Muscle layer of colon (tissue), 2 donors: ENCODE results near the gene BUD31.

Source experiments
- H3K27ac ChIP-seq: one replicate; pipeline ENCODE4 v1.7.0; 2013; ENCODE audit warnings: low read depth, mild to moderate bottlenecking, low read length, moderate library complexity
- H3K27me3 ChIP-seq, 2 donors: one replicate each; pipeline ENCODE4 v1.7.0; 2013; ENCODE audit warnings: low read length in 2 of 2, mild to moderate bottlenecking in 2 of 2; ENCODE audit not compliant: insufficient read depth in 2 of 2, control insufficient read depth in 1 of 2
- H3K36me3 ChIP-seq: one replicate; pipeline ENCODE4 v1.7.0; 2013; ENCODE audit warnings: mild to moderate bottlenecking, low read length; ENCODE audit not compliant: insufficient read depth
- H3K4me1 ChIP-seq: one replicate; pipeline ENCODE4 v1.7.0; 2013; ENCODE audit warnings: mild to moderate bottlenecking, low read length; ENCODE audit not compliant: insufficient read depth
- H3K4me3 ChIP-seq, 2 donors: one replicate each; pipeline ENCODE4 v1.7.0; 2013; ENCODE audit warnings: low read length in 2 of 2, low read depth in 1 of 2, mild to moderate bottlenecking in 1 of 2, moderate library complexity in 1 of 2
- H3K9ac ChIP-seq: one replicate; pipeline ENCODE4 v1.7.0; 2013; ENCODE audit warnings: low read length
- H3K9me3 ChIP-seq: one replicate; pipeline ENCODE4 v1.7.0; 2013; ENCODE audit warnings: mild to moderate bottlenecking, low read length
- donor health status: abdominal sarcoma.
- donor health status: Adenocarcinoma of cecum.

BUD31 gene

GRCh38 chr7:99394188-99394502, 14.6 kb upstream of the BUD31 start:
- Histone ChIP-seq H3K36me3 (peaks cover 29% of the 10 kb centered on the region), H3K27ac (no peak overlapping the region), H3K9me3 (no peaks in the 10 kb centered on the region), H3K27me3 (no peaks in the 10 kb centered on the region), H3K4me1 (peaks cover 16% of the 10 kb centered on the region), H3K4me3 (no peak overlapping the region), H3K9ac (no peak overlapping the region)

DNA sequence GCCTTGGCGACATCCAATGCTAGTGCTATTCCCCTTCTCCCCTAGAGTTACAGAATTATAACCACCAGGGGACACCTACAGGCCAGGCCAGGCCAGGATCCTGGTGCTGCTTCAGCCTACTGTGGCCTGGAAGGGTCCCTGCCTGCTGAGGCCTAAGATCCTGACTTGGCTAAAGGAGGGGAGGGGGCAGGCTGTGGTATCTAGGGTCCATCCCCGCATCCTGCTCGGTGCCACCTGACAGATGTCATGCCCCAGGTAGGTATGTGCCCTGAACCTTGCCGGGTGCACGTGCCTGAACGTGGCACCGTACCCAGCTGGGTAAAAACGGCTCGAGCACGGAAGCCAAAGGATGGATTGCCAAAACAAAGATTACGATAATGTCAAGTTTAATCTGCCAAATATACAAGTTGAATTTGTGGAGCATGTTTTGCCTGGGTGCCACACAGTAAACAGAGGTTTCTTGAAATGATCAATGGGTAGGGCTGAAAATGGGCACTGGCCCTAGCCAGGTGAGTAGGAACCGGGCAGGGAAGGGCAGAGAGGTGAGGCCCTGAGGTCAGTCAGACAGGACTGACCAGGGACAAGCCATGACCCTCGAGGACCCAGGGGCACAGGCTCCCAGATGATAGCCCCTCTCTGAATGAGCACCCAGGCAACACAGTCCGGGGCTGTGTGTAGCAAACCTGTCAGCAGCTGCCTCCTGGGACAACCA, 13.0 kb upstream of the BUD31 start:
- peaks cover 16% of the 10 kb centered on the region for H3K4me1 ChIP-seq
- no peak overlapping the region for H3K4me3 ChIP-seq
- no peak overlapping the region for H3K9ac ChIP-seq
- no peaks in the 10 kb centered on the region for H3K9me3 ChIP-seq
- no peak overlapping the region for H3K27ac ChIP-seq
- H3K27me3 ChIP-seq, result no peaks in the 10 kb centered on the region
- H3K36me3 ChIP-seq, result peaks cover 41% of the 10 kb centered on the region

GRCh38 chr7:99396418-99397296, 12.1 kb upstream of the BUD31 start:
- peaks cover 16% of the 10 kb centered on the region for H3K4me1 ChIP-seq
- H3K36me3 ChIP-seq, result peaks cover 49% of the 10 kb centered on the region
- no peaks in the 10 kb centered on the region for H3K27me3 ChIP-seq
- H3K9me3 ChIP-seq, result no peaks in the 10 kb centered on the region
- no peak overlapping the region for H3K9ac ChIP-seq
- H3K27ac ChIP-seq, result no peak overlapping the region
- H3K4me3 ChIP-seq, result no peak overlapping the region

- H3K36me3 ChIP-seq, result peaks cover 49% of the 10 kb centered on the region
- no peak overlapping the region for H3K27ac ChIP-seq
- no peaks in the 10 kb centered on the region for H3K9me3 ChIP-seq
- H3K4me1 ChIP-seq, result peaks cover 11% of the 10 kb centered on the region
- no peak overlapping the region for H3K9ac ChIP-seq
- no peaks in the 10 kb centered on the region for H3K27me3 ChIP-seq
- H3K4me3 ChIP-seq, result no peak overlapping the region
These were observed 11.3 kb upstream of the BUD31 start for GRCh38 chr7:99397297-99397983.

DNA sequence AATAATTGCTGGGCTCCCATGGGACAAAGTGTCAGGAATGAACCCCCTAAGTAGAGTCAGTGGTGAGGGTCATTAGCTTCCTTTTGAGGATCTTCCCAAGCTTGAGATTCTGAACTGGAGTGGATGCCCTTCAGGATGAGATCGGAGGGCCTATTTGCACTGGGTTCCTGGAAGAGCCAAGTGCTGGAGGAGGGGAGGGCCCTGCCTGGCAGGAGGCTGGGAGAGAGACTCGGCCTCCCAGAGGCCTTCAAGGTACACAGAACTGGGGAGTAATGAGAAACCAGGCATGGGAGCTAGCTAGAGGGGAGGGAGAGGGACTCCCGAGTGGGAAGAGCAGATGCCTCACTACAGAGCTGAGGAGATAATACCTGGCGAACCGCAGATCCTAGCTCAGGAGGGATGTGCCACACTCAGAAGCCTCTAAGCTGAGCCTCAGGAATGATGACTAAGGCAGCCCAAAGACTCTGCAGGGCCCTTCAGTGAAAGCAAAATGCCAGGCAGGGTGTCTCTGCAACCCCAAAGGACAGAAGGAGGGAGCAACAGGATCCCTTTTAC, 9.8 kb upstream of the BUD31 start:
- H3K27me3 ChIP-seq, result no peaks in the 10 kb centered on the region
- no peak overlapping the region for H3K9ac ChIP-seq
- H3K27ac ChIP-seq, result no peak overlapping the region
- peaks cover 1% of the 10 kb centered on the region for H3K4me1 ChIP-seq
- no peak overlapping the region for H3K4me3 ChIP-seq
- H3K9me3 ChIP-seq, result no peaks in the 10 kb centered on the region
- peaks cover 59% of the 10 kb centered on the region for H3K36me3 ChIP-seq

DNA sequence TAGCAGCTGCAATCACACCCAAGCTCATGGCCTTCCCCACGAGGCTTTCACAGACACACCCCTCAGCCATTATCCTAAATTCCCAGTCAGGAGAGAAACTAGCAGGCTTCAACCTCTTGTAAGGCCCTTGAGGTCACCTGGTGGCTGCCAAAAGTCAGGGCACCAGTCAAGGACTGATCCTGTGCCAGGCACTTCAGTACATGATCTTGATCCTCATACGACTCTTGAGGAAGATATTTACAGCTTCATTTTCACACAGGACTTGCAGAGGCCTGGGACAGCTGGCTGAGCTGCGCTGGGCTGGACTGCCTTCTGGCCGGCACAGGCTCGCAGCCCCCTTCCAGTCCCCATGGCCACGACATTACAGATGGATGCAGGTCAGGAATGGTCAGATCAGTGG, 9.2 kb upstream of the BUD31 start:
- Histone ChIP-seq H3K27ac (no peak overlapping the region), H3K36me3 (peaks cover 65% of the 10 kb centered on the region), H3K9ac (no peak overlapping the region)

GRCh38 chr7:99402854-99403253, 5.9 kb upstream of the BUD31 start:
- Histone ChIP-seq H3K4me1 (peaks cover 36% of the 10 kb centered on the region), H3K27ac (no peak overlapping the region), H3K36me3 (peaks cover 57% of the 10 kb centered on the region), H3K27me3 (no peaks in the 10 kb centered on the region), H3K9me3 (no peaks in the 10 kb centered on the region), H3K9ac (no peak overlapping the region), H3K4me3 (no peak overlapping the region)

More for the DNA sequence above, 9.2 kb upstream of the BUD31 start:
- Histone ChIP-seq H3K9me3 (no peaks in the 10 kb centered on the region), H3K4me3 (no peak overlapping the region), H3K4me1 (peaks cover 8% of the 10 kb centered on the region), H3K27me3 (no peaks in the 10 kb centered on the region)

DNA sequence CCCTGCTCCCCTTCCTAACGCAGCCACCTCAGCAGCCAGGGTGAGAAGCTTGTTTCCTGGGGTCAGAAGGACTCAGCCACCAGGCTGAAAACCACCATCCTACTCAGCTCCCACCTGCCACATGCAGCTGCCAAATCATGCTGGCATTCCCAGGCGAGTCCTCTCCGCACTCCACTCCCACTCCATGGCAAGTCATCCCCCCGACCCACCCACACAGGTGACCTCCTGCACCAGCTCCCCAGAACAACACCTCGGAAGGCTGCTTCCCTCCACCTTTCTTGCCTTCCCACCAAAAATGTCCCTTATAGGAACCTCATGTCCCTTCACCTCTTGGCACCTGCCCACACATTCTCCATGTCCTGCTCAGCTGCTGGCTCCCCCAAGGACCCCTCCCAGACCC, 5.0 kb upstream of the BUD31 start:
- peaks cover 48% of the 10 kb centered on the region for H3K36me3 ChIP-seq
- no peaks in the 10 kb centered on the region for H3K27me3 ChIP-seq

GRCh38 chr7:99404235-99404976, 4.4 kb upstream of the BUD31 start:
- H3K27me3 ChIP-seq, result no peaks in the 10 kb centered on the region
- peaks cover 42% of the 10 kb centered on the region for H3K36me3 ChIP-seq
- no peaks in the 10 kb centered on the region for H3K9me3 ChIP-seq
- H3K4me3 ChIP-seq, result no peak overlapping the region
- peaks cover 36% of the 10 kb centered on the region for H3K4me1 ChIP-seq
- H3K27ac ChIP-seq, result no peak overlapping the region
- no peak overlapping the region for H3K9ac ChIP-seq

More for the DNA sequence above, 5.0 kb upstream of the BUD31 start:
- no peak overlapping the region for H3K9ac ChIP-seq
- H3K4me1 ChIP-seq, result peaks cover 36% of the 10 kb centered on the region
- no peaks in the 10 kb centered on the region for H3K9me3 ChIP-seq
- H3K4me3 ChIP-seq, result no peak overlapping the region
- no peak overlapping the region for H3K27ac ChIP-seq

DNA sequence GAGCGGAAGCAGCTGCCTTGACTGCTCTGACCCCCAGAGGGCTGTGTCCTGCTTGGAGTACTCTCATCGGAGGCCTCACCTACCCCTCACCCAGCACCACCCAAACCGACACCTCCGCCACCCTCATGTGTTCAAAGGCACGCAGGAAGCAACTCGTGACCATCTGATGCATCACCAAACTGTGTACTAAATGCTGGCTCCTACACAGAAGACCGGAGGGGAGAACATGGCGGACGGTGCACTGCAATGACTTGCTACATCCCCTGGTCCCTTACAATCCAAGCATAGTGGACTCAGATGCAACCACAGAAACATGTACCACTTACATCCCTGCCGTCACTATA, 3.8 kb upstream of the BUD31 start:
- Histone ChIP-seq H3K4me1 (peaks cover 41% of the 10 kb centered on the region), H3K9me3 (no peaks in the 10 kb centered on the region), H3K4me3 (no peak overlapping the region), H3K9ac (no peak overlapping the region), H3K36me3 (peaks cover 36% of the 10 kb centered on the region), H3K27ac (no peak overlapping the region), H3K27me3 (no peaks in the 10 kb centered on the region)

GRCh38 chr7:99406557-99406956, 2.2 kb upstream of the BUD31 start:
- Histone ChIP-seq H3K9ac (no peak overlapping the region), H3K4me3 (peak overlapping the region in 1 of 2 donors; percentile 99), H3K4me1 (peaks cover 49% of the 10 kb centered on the region), H3K27ac (no peak overlapping the region), H3K9me3 (no peaks in the 10 kb centered on the region), H3K36me3 (peaks cover 34% of the 10 kb centered on the region), H3K27me3 (no peaks in the 10 kb centered on the region)
